NB4 (cell line): ENCODE measurements around the gene BACE2.

ENCODE experiments used
- CTCF ChIP-seq: IDR thresholded peaks from one replicate; pipeline ENCODE4 v1.5.1; 2012; ENCODE audit warnings: low read depth, low read length
- MAX ChIP-seq: IDR thresholded peaks from 2 replicates; pipeline ENCODE4 v1.6.1; 2011; ENCODE audit warnings: low read depth, low read length

- TF ChIP-seq CTCF (no peak), MAX (no peak)
Measured at GRCh38 chr21:41220208-41220733, 52.3 kb downstream of the BACE2 start.
